HG03571 (cell line): ENCODE results near the gene FAM76B.

Experiments used
- ATAC-seq: cut with Tn5 transposase; IDR thresholded peaks from one replicate; pipeline ENCODE4 v1.9.1; 2021; ENCODE audit not compliant: unreplicated experiment

FAM76B gene

GRCh38 chr11:95732930-95733602 lies 56.5 kb downstream of the FAM76B start:
- ATAC-seq: no peak

DNA sequence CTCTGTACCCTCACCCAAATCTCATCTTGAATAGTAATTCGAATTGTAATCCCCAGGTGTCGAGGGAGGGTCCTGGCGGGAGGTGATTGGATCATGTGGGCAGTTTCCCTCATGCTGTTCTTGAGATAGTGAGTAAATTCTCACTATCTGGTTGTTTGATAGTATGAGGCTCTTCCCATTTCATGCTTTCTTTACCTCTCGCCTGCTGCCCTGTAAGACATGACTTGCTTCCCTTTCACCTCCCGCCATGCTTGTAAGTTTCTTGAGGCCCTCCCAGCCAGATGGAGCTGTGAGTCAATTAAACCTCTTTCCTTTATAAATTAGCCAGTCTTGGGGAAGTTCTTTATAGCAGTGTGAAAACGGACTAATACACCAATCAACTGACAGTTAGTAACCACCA lies 60.1 kb downstream of the FAM76B start:
- no peak for ATAC-seq

- ATAC-seq: no peak
Observed at GRCh38 chr11:95728790-95729189, 60.8 kb downstream of the FAM76B start.

DNA sequence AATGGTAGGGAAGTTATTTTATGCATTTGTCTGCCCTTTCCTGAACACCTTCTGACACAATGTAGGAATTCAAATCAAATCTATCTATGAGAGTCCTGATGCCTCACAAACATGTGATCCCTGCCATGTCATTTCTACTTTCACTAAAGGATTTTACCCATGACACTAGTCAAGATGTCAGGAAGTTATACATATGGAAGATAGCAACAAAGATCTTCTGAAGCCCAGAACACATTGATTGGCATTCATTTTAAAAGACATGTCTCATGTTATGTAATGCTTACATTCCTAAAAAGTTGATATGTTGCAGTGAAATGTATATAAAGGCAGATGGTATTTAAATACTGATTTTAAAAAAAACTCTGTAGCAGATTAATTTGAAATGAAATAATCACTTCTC lies 61.5 kb downstream of the FAM76B start:
- no peak for ATAC-seq

GRCh38 chr11:95727620-95728019 lies 62.0 kb downstream of the FAM76B start:
- ATAC-seq: no peak

- no peak for ATAC-seq
Observed at GRCh38 chr11:95727111-95727510, 62.5 kb downstream of the FAM76B start.

DNA sequence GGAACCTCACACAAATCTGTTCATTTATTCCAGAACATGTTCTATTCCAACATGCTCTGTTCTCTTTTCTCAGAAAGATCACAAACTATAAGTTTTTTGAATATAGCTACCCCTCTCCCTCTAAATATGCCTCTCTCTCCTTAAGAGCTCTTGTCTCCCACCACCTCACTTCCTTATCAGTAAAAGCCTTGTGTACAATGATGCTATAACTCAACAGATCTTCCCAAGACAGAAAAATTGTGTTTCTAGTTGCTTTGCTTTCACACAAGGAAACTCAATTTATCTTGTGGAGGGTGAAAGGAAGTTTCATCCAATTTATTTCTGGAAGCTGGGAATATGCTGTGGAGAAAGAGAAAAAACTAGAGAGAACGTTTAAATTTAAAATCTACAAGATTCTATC lies 64.4 kb downstream of the FAM76B start:
- ATAC-seq: no peak

DNA sequence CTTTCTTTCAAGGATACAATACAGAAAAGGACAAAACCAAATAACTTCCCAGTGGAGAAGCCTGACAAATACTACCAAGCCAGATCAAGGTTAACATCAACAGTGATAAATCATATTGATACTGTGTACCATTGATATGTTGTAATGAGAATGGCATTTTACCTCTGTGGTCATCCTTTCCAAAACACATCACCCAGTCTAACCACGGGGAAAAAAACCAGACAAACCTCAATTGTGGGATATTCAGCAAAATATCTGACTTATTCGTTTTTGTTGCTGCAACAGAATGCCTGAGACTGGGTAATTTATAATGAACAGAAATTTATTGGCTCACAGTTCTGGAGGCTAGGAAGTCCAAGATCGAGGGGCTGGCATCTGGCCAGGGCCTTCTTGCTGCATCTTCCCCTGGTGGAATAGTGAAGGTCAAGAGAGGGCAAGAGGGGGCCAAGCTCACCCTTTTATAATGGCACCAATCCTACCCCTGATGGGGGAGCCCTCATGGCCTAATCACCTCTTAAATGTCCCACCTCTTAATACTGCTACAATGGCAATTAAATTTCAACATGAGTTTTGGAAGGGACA lies 66.1 kb downstream of the FAM76B start:
- no peak for ATAC-seq

GRCh38 chr11:95720195-95720594 lies 69.4 kb downstream of the FAM76B start:
- no peak for ATAC-seq
